IPS DF 19.7 (cell line): Measurements from ENCODE around the gene BTD.

Experiments used
- DNase-seq: peaks from one replicate; pipeline ENCODE4 v3.0.0-alpha.2; 2013; ENCODE audit warnings: low read depth, low spot score

The BTD gene, protein sequence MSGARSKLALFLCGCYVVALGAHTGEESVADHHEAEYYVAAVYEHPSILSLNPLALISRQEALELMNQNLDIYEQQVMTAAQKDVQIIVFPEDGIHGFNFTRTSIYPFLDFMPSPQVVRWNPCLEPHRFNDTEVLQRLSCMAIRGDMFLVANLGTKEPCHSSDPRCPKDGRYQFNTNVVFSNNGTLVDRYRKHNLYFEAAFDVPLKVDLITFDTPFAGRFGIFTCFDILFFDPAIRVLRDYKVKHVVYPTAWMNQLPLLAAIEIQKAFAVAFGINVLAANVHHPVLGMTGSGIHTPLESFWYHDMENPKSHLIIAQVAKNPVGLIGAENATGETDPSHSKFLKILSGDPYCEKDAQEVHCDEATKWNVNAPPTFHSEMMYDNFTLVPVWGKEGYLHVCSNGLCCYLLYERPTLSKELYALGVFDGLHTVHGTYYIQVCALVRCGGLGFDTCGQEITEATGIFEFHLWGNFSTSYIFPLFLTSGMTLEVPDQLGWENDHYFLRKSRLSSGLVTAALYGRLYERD

GRCh38 chr3:15601399-15602145 lies at the start of gene BTD, which contains the start of gene HACL1:
BTD (plus strand) TSS chr3:15601745; CDS start chr3:15635440, 33,695 bp downstream.
HACL1 (minus strand) TSS chr3:15601569; CDS start chr3:15601463, 106 bp downstream.
- peak; percentile 98 for DNase-seq

- no peak for DNase-seq
These were observed 49.6 kb upstream of the BTD start for GRCh38 chr3:15551902-15552301.

DNA sequence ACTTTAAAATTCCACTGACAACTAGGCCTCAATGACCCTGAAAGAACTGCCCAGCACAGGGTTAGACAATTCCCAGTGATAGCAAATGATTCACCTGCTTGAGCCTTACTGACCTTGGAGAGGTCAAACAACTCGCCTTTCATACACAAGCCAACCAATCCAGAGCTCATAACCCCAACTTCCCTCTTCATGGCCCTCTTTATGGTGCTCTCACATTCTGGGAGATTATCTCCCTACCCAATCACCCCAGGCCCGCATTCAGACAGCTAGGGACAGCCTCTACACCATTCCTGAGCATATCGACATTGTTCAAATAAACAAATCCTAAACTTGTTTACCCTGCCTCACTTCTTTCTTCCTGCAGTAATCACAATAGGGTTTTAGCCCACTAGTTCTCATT lies 47.8 kb upstream of the BTD start:
- DNase-seq = no peak

DNA sequence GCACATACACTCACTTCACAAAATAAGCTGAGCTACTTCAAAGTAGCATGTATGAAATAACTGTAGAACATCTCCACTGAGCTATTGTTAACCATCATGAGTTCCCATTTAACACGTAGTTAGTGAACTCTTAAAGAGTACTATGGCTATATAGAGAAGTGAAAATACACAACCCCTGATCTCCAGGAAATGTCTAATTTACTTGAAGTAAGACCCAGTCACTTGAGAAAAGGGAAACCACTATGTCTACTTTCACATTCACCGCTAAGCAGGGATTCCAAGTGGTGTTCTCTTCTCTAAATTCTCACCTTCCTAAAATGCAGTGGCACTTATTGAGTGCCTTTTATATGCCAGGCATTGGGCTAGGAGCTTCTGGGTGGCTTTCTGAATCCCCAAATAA lies 45.0 kb upstream of the BTD start:
- DNase-seq = no peak

GRCh38 chr3:15557511-15557946 lies 44.0 kb upstream of the BTD start:
- DNase-seq = no peak

DNA sequence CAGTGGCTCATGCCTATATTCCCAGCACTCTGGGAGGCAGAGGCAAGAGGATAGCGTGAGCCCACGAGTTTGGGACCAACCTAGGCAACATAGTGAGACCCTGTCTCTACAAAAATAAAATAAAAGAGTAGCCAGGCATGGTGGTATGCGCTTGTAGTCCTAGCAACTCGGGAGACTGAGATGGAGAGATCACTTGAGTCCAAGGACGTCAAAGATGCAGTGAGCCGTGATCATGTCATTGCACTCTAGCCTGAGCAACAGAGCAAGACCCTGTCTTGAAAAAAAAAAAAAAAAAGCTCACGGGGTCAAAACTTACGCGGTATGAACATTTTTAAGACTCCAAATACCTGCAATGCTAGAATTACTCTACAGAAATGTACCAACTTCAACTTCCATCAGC lies 43.0 kb upstream of the BTD start:
- no peak for DNase-seq

GRCh38 chr3:15562560-15562959 lies 39.0 kb upstream of the BTD start:
- no peak for DNase-seq

DNA sequence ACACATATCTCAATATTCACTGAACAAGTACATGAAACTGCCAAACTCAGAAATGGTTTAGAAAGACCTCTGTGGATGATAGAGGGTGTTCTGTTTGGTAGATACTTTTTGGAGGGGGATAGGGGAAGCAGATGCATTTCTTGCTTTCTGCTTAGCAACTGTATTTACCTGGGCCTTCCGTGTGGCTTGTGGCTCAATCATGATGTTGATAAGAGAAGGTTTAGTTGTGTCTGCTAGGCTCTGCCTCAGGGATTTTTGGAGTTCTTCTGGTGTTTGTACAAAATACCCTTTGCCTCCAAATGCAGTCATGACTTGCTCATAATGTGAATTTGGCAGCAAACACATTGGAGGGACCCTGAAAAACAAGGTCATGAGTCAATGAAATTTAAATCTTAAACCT lies 38.4 kb upstream of the BTD start:
- no peak for DNase-seq

DNA sequence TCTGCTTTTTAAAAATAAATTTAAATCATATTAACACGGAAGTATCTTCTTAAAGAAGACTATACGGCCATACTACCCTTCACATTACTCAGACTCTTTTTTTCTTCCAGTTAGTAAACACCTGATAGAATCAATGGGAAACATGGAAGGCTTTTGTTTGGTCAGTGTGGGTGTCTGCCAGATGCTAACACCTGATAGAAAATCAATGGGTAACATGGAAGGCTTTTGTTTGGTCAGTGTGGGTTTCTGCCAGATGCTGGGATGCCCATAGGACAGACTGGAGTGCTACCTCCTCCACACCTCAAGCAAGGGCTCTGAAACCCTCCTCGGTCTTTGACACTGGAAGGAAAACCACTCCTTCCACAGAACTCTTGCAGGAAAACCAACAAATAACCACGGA lies 29.4 kb upstream of the BTD start:
- DNase-seq = no peak

GRCh38 chr3:15575446-15575845 lies 26.1 kb upstream of the BTD start:
- DNase-seq = no peak

DNA sequence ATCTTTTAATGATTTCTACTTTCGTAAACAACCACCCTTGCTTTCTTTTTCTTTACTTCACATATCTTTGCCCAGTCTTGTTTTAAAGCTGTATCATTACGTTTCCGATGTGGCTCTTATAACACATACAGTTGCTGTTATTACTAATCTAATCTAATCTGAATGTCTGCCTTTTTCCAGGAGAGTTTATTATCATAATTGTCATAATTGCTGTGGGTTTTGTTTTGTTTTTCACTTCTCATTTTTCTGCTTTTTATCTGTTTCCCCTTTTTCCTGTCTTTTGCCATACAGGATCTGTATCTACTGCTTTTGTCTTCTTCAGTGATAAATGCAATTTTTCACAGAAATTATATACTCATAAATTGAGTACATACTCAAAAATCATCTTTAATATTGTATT lies 25.1 kb upstream of the BTD start:
- DNase-seq = no peak

DNA sequence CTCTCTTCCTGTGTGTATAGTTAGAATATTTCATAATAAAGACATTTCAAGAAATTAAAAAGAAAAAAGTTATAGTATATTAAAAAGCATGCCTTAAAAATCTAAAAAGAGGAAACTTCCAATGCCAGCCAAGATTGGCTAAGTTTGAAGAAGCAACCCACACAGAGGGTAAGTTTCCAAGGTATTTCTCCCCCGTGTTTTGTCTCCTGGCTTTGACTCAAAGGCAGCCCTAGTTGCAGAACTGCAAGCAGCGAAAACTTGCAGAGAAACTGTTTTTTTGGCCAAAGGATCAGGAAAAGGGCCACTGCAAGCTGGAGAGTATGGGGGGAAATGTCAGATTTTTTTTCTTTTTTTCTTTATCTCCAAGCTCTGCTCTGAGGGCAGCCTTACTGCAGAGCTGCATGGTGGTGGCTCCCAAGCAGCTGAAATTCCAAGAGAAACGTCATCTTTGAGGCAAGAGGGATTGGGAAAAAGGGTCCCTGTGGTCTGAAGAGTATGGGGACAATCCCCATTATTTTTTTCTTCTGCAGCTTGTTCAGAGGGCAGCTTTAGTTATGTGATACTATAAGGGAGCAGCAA lies 23.2 kb upstream of the BTD start:
- DNase-seq = no peak

GRCh38 chr3:15579051-15579450 lies 22.5 kb upstream of the BTD start:
- DNase-seq = no peak

GRCh38 chr3:15581471-15582394 lies 19.8 kb upstream of the BTD start:
- no peak for DNase-seq

- no peak for DNase-seq
These were observed 16.3 kb upstream of the BTD start for GRCh38 chr3:15585111-15585845.

GRCh38 chr3:15591242-15591641 lies 10.3 kb upstream of the BTD start:
- no peak for DNase-seq

GRCh38 chr3:15591928-15592327 lies 9.6 kb upstream of the BTD start:
- no peak for DNase-seq

DNA sequence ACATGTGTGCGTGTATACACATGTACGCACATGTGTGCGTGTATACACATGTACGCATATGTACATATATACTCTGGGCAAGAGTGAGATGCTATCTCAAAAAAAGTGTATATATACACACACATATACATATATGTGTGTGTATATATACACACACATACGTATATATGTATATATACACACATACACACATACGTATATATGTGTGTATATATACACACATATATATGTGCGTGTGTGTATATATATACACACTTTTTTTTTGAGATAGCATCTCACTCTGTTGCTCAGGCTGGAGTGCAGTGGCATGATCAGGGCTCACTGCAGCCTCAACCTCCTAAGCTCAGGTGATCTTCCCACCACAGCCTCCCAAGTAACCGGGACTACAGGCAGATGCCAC lies 8.6 kb upstream of the BTD start:
- DNase-seq = no peak

DNA sequence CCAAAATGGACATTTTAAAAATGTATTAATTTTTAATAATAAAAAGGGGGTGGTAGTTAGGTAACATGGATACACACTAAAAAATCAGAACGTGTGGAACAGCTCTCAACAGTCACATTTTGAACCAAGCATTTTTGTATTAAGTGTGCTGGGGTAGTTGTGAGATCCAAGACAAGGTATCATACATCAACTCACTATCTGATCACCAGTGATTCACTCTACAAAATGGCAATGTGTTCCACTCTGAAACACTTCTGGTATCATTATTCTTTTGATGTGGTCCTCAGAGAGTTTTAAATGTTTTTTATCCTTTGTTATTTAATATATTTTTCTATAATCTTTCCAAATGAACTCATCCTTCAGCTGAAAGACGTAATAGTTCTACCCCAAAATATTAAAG lies 5.6 kb upstream of the BTD start:
- no peak for DNase-seq

GRCh38 chr3:15601046-15601398 lies 523 bp upstream of the BTD start:
- no peak for DNase-seq

GRCh38 chr3:15602146-15602536 lies 596 bp downstream of the BTD start:
- no peak for DNase-seq
